Breast epithelium (tissue), 3 donors: Measurements from ENCODE around the gene TOX3.

Experiments
- CTCF ChIP-seq, 3 donors: fragments of 450-650 bp; IDR thresholded peaks; one replicate each; pipeline ENCODE4 v1.5.1; 2016 to 2017; ENCODE audit warnings: antibody characterized with exemption in 3 of 3, mild to moderate bottlenecking in 3 of 3, moderate library complexity in 3 of 3
- POLR2A ChIP-seq: fragments of 450-650 bp; IDR thresholded peaks from one replicate; pipeline ENCODE4 v1.6.1; 2016; ENCODE audit warnings: antibody characterized with exemption, mild to moderate bottlenecking, moderate library complexity
- POLR2AphosphoS5 ChIP-seq, 3 donors: sonication (generic); formaldehyde crosslinking; IDR thresholded peaks; one replicate each; pipeline ENCODE4 v1.6.1; 2017; ENCODE audit warnings: antibody characterized with exemption in 3 of 3

DNA sequence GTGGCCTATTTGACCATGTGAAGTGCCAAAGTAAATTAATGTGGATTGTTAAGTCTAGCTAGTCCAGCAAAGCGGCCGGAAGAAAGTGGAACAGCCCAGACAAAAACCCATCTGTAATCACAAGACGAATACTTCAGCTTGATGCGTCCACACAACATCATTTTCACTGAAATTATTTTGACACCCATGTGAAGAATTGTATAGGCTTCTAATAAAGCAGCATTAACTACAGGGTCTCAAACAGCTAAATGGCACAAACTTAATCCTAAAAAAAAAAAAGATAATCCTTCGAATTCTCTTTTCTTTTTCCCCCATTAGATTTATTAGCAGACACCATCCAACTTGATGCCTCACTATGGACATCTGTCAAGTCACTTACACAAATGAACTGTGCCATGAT, 73.8 kb downstream of the TOX3 start:
- TF ChIP-seq CTCF (IDR thresholded peaks at IDR 0.05) (no peak), POLR2AphosphoS5 (IDR thresholded peaks at IDR 0.05) (no peak), POLR2A (no peak)
